NCI-H1092 treated with DMSO at 0.1 percent for 48 hours (cell line): ENCODE measurements around the gene TSN.
A peak's percentile ranks its signal among the peaks of the same experiment; 100 is the strongest.
"Not testable (repeated sequence)": the region's sequence is repeated elsewhere in the genome, so short reads cannot be mapped to it uniquely, and the experiment has no call there.

Experiments used
- DNase-seq: peaks from one replicate; lab custom pipeline; 2025; lab: John Stamatoyannopoulos, UW

TSN gene

GRCh38 chr2:121755237-121756111, at the start of gene TSN:
TSN (plus strand) TSS chr2:121755651; CDS start chr2:121755780, 129 bp downstream.
- DNase-seq = peak; percentile 92

- DNase-seq = no peak
Observed at GRCh38 chr2:121705958-121706357, 49.5 kb upstream of the TSN start.

- no peak for DNase-seq
Observed at GRCh38 chr2:121707344-121707919, 48.0 kb upstream of the TSN start.

DNA sequence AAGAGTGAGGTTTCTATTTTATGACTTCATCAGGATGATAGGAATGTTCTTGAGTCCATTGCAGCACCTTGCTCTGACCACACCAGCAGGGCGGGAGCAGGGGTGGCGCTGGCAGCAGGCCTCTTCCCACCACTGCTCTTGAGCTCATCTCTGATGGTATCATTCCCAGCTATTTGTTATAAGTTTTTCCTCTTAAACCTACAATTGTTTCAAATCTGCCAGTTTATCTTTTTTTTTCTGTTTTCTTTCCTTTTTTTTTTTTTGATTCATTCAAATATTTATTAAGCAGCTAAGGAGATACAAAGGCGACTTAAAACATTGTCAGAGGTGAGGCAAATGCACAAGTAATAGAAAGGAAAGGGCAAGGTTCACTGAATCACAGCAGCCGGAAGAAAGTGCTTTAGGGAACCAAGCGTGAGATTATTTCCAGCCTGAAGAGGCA, 47.5 kb upstream of the TSN start:
- DNase-seq = no peak

GRCh38 chr2:121709776-121710469, 45.5 kb upstream of the TSN start:
- DNase-seq = no peak

DNA sequence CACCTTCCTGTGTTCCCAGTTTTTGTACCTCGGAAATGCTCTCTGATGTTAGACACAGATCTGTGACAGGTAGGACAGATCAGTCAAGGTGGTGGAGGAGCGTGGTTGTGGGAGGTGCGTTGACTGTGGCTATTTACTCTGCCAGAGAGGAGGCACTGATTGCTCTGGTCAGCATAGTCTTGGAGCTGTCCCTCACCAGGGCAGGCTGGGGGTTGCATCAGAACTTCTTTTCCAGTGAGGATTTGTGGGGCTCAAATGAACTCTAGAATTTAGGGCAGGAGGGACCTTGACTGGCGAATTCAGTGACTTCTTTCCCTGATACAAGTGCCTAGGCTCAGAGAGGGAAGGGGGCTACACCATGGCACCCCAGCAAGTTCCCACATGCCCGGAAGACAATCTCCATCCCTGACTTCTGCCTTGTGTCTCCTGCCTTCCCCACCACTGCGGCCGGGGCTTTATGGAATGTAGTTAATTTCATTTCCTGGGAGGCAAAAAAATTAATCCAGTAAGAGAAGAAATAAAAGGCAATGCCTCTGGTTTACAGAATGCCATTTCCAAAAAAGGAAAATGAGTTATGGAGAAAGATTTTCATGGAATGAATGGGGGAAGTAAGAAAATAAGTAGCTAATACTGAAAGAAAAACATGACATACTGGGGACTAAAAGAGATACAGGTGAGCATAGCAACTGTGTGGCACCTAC, 44.8 kb upstream of the TSN start:
- no peak for DNase-seq

- not testable (repeated sequence) for DNase-seq
Observed at GRCh38 chr2:121711481-121711880, 44.0 kb upstream of the TSN start.

GRCh38 chr2:121716126-121716525, 39.3 kb upstream of the TSN start:
- DNase-seq = no peak

GRCh38 chr2:121717529-121717928, 37.9 kb upstream of the TSN start:
- DNase-seq = no peak

GRCh38 chr2:121721926-121722325, 33.5 kb upstream of the TSN start:
- DNase-seq = no peak

GRCh38 chr2:121722479-121722878, 33.0 kb upstream of the TSN start:
- DNase-seq = no peak

- DNase-seq = no peak
Observed at GRCh38 chr2:121723316-121723715, 32.1 kb upstream of the TSN start.

DNA sequence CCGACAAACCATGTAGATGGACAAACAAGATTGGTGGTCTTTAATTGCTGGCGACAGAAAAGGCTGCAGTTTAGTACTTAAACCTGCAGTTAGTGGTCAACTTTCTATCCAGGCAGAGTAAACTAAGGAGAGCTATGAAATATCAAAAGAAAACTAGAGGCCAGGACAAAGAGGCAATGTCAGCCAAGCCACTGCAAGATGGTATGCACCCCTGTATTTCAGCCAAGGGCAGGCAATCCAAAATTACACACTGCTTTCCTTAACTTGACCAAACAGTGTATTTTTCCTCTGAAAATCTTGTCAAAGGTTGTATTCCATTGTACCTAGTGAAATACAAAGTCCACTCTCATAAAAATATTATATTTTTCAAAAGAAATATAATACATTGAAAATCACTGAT, 28.1 kb upstream of the TSN start:
- DNase-seq = no peak

GRCh38 chr2:121727950-121728349, 27.5 kb upstream of the TSN start:
- no peak for DNase-seq

GRCh38 chr2:121731366-121731765, 24.1 kb upstream of the TSN start:
- no peak for DNase-seq

DNA sequence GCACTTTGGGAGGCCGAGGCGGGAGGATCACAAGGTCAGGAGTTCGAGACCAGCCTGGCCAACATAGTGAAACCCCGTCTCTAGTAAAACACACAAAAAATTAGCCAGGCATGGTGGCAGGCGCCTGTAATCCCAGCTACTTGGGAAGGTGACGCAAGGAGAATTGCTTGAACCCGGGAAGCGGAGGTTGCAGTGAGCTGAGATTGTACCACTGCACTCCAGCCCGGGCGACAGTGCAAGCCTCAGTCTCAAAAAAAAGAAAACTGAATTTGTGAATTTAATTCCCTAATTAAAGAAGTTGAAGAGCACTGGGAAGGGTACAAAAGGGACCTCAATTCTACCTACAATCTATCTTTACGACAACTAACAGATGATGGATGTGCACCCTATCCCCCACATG, 20.9 kb upstream of the TSN start:
- not testable (repeated sequence) for DNase-seq

DNA sequence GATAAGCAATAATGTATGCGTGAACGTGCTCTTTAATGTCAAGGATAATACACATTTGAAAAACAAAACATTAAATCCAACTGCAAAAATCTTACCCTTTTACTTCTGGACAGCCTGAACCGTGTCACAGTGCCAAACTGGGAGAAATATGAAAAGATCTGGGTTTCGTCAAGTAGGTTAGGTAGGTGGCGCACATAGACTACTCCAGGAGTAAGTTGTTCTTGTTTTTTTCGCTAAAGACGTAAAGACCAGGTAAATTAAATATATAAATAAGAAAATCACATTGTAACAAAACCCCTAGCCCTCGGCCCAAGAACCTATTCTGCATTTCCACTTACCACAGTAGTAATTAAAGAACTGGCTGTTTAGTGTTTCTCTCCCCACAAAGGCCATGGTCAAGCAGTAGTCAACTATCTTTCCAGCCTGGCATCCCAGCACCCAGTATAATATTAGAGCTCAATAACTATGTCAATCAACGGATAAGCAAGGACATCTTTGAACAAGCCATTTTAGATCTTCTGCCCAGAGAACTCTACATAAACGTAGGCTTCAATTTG, 19.9 kb upstream of the TSN start:
- DNase-seq = peak; percentile 1

- DNase-seq = no peak
Observed at GRCh38 chr2:121736140-121736461, 19.4 kb upstream of the TSN start.

GRCh38 chr2:121736462-121737336, 18.8 kb upstream of the TSN start, which contains the start of gene NIFK:
NIFK (minus strand) TSS chr2:121736875; CDS start chr2:121736850, 25 bp downstream.
- DNase-seq = peak; percentile 96

DNA sequence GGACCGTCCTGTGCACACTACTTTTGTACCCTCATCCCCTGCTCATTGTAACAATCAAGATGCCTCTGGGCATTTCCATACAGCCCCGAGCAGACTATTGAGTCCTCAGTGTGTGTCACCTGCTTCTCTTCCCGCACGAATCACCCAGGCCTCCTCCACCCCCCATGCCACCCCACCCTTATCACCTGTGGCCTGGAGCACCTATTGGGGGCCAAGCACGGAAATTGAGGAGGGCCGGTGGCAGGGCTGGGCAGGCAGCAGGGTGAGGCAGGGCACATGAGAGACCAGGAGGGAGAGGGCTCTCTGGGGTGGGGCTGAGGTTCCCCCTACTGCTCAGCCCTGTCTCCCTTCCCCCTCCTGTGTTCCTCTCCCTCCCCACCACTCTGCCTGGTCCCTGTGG, 14.5 kb upstream of the TSN start:
- DNase-seq = no peak

DNA sequence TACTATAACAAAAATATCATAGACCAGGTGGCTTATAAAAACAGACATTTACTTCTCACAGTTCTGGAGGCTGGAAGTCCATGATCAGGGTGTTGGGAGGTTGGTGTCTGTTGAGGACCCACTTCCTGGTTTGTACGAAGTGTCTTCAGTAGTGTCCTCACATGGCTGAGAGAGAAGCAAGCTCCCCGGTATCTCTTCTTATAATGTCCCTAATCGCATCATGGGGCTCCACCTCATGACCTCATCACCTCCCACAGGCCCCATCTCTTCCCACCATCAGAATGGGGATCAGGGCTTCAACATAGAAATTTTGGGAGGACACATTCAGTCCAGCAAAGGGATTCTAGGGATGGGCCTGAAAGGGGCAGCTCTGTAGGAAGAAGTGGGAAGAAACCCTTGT, 14.0 kb upstream of the TSN start:
- no peak for DNase-seq
